ENCODE results near the gene TBCA.
"Not testable (repeated sequence)": the region's sequence is repeated elsewhere in the genome, so short reads cannot be mapped to it uniquely, and the experiment has no call there.

TBCA gene

GRCh38 chr5:77774981-77775789, 954 bp downstream of the TBCA start:
- H3K27ac ChIP-seq = peak overlapping the region; percentile 69 to 100 (median 98)
- H3K4me3 ChIP-seq = peak overlapping the region; percentile 52 to 90 (median 78)

- H3K4me3 ChIP-seq = no peak overlapping the region
Observed at GRCh38 chr5:77773734-77774280, 2.3 kb downstream of the TBCA start.

DNA sequence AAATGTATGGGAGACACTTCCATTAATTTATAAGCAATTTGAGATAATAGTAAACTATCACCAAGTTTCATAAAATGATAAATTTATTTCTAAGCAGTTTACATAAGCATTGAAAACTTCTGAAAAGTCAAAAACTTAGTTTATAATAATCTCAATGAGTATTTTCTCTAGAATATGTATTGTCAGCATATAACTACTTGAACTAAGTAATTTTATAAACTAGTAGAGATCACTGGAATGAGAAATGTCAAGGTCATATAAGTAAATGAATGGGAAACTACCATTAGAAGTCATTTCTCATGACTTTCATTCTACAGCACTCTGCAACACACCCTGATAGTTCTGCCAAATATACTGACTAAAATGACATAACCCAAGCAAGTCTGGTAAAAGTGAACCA, 3.4 kb downstream of the TBCA start:
- H3K4me3 ChIP-seq = no peak overlapping the region
- H3K27ac ChIP-seq = no peak overlapping the region

More at GRCh38 chr5:77773734-77774280, 2.3 kb downstream of the TBCA start:
- H3K27ac ChIP-seq = peak overlapping the region in 1 of 21 experiments; percentile 32

GRCh38 chr5:77771452-77771851, 4.7 kb downstream of the TBCA start:
- Histone ChIP-seq H3K27ac (no peak overlapping the region), H3K4me3 (no peak overlapping the region)

GRCh38 chr5:77770293-77771005, 5.7 kb downstream of the TBCA start:
- no peak overlapping the region for H3K4me3 ChIP-seq
- no peak overlapping the region for H3K27ac ChIP-seq

DNA sequence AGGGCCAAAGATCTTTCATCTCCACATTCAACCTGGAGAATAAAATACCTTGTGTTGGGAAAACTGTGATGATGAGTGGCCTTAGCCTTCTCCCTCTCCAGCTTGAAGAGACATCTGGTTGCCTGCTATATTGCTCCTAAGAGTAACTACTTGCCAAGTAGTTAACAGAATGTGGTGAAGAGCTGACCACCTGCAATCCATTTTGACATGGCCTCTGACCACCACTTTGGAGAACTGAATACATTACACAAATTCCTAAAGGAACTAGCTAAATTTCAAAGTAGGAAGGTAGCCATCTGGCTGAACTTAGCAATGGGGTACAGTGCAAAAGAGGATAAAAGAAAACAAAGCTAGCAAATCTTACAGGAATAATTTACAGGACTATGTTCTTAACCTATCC, 7.2 kb downstream of the TBCA start:
- Histone ChIP-seq H3K4me3 (no peak overlapping the region), H3K27ac (no peak overlapping the region)

- H3K27ac ChIP-seq = no peak overlapping the region
- no peak overlapping the region for H3K4me3 ChIP-seq
Observed at GRCh38 chr5:77767301-77767700, 8.8 kb downstream of the TBCA start.

- Histone ChIP-seq H3K4me3 (no peak overlapping the region), H3K27ac (no peak overlapping the region)
Observed at GRCh38 chr5:77761606-77762005, 14.5 kb downstream of the TBCA start.

DNA sequence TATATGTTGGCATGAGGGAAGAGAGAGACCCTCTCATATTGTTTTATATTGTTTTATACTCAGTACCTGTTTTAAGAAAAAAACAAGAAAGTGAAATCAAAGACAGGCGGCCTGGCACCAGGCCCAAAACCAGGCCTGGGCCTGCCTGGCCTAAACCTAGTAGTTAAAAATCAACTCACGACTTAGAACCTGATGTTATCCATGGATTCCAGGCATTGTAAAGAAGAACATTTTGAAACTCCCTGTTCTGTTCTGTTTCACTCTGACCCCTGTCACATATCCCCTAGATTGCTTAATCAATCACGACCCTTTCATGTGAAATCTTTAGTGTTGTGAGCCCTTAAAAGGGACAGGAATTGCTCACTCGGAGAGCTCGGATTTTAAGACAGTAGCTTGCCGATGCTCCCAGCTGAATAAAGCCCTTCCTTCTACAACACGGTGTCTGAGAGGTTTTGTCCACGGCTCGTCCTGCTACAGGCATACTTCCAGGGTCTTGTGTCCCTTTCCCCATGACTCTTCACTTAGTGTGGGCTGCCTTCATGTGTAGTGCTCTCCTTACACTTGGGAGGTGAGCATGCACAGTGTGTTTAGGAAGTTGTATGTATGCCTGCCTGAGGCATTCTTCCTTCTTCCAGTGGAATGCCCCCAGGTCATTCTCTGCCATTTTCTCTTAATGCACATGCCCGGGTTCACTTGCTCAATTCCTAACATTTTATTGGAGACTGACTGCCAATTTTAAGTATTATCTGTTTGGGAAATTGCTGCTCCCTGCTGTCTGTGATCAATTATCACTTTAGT, 17.8 kb downstream of the TBCA start:
- H3K27ac ChIP-seq = peak overlapping the region in 1 of 21 experiments; percentile 5
- H3K4me3 ChIP-seq = no peak overlapping the region

DNA sequence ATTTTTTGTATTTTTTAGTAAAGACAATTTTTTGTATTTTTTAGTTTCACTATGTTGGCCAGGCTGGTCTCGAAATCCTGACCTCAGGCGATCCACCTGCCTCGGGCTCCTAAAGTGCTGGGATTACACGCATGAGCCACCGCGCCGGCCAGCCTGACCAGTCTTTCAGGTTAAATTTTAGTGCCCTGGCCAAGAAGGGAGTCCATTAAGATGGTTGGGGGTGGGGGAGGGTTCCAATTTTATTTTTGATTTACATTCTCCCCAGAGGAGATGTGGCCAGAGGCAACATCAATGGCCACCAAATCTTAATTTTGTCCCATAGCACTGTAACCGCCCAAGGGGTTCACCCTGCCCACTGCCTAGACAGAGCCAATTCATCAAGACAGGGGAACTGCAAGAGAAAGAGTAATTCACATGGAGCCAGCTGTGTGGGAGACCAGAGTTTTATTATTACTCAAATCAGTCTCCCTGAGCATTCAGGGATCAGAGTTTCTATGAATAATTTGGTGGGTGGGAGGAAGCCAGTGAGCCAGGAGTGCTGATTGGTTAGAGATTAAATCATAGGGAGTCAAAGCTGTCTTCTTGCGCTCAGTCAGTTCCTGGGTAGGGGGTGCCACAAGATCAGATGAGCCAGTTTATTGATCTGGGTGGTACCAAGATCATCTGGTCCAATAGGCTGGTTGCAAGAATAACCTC, 24.7 kb downstream of the TBCA start:
- Histone ChIP-seq H3K4me3 (no peak overlapping the region), H3K27ac (no peak overlapping the region)

- H3K4me3 ChIP-seq, H3K27ac ChIP-seq: not testable (repeated sequence)
Observed at GRCh38 chr5:77750928-77751327, 25.2 kb downstream of the TBCA start.

- Histone ChIP-seq H3K4me3 (no peak overlapping the region), H3K27ac (no peak overlapping the region)
Observed at GRCh38 chr5:77748160-77748559, 28.0 kb downstream of the TBCA start.

- H3K4me3 ChIP-seq = no peak overlapping the region
- no peak overlapping the region for H3K27ac ChIP-seq
Observed at GRCh38 chr5:77744116-77744515, 32.0 kb downstream of the TBCA start.

DNA sequence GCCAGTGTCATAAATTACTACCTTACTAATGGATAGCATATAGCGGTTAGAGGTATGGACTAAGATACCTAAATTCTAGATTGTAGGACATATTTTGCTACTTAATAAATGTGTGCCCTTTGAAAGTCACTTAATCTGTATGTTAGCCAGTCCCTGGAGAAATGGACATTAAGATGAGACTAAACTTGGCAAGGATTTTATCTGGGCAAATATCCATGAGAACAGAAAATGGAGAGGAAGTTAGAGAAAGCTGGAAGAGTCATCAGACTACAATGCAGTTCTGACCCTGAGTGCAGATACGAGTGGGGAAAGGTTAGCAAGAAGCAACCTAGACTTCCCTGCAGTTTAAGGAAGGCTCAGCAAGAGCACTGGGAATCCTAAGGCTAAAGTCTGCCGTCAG, 33.0 kb downstream of the TBCA start:
- H3K27ac ChIP-seq = no peak overlapping the region

DNA sequence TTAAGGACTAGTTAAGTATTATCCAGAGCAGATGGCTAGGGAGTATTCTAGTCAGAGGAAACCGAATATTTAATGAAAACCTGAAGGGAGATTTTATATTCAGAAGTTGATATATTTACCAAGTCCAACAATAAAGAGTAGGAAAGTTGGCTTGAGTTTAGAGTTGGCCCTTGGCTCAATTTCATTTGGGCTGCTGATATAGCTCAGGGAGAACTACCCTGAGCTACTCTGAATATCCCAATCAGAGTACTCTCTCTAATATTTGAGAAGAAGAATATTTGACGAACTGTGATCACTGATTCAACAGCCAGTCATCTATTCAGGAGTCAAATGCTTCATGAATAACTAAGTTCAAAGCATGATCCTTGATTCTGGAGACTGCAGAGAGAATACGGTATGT, 34.5 kb downstream of the TBCA start:
- H3K27ac ChIP-seq = no peak overlapping the region
- no peak overlapping the region for H3K4me3 ChIP-seq

More for the DNA sequence above, 33.0 kb downstream of the TBCA start:
- H3K4me3 ChIP-seq = no peak overlapping the region

DNA sequence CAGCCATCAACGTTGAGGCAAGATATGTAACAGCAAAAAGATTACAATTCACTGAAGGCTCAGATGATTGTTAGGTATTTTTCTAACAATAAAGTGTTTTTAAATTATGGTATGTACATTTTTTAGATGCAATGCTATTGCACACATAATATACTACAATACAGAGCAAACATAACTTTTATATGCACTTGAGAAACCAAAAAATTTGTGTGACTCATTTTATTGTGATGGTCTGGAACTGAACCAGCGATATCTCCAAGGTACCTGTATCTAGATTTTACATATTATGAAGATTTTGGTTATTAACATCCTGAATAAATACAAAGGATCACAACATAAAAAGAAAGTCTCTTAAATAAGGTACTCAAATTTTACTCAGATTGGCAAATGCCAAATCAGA, 41.3 kb downstream of the TBCA start:
- no peak overlapping the region for H3K4me3 ChIP-seq
- H3K27ac ChIP-seq = no peak overlapping the region

DNA sequence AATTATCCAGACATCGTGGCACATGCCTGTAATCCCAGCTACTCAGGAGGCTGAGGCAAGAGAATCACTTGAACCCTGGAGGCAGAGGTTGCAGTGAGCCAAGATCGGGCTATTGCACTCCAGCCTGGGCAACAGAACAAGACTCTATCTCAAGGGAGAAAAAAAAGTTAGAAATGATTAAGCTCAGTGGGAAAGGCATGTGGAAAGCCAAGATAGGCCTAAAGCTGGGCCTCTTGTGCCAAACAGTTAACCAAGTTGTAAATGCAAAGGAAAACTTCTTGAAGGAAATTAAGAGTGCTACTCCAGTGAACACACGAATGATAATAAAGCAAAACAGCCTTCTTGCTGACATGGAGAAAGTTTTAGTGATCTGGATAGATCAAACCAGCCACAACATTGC, 43.0 kb downstream of the TBCA start:
- Histone ChIP-seq H3K4me3 (no peak overlapping the region), H3K27ac (no peak overlapping the region)

- no peak overlapping the region for H3K4me3 ChIP-seq
- no peak overlapping the region for H3K27ac ChIP-seq
Observed at GRCh38 chr5:77727190-77727589, 48.9 kb downstream of the TBCA start.

DNA sequence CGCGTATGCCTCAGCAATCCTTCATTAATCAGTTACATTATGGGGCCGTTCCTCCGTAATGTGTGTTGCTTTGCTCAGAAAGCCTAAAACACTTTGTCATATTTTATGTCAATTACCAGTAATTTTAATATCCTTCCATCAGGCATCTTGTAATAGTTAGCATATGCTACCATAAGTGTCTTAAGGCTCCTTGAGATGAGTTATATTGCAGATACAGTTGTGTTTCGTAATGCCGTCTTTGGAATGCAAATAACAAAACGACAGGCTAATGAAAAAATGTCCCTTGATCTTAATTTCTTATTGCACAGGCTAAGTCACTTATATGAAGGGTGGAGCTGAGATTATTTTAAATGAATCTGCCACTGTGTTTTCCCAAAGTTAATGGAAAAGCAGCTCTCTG, 50.5 kb downstream of the TBCA start:
- no peak overlapping the region for H3K27ac ChIP-seq
- H3K4me3 ChIP-seq = no peak overlapping the region

DNA sequence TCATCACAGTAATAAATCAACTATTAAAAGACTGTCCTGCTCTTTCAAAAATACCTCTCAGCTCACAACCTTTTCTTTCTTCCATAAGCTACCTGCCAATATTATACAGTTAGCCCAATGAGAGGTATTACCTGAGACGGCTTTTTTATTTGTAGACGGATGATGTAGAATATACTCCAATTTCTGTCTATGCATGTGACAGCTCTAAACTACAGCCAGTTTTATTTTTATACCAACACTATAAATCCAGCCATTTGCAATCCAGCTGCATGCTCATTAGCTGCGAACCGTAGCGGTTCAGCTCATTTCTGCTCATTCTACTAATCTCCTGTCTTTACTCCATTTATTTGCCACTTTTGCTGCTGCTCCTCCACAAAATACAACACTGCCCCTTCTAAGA, 51.2 kb downstream of the TBCA start:
- H3K4me3 ChIP-seq = no peak overlapping the region
- no peak overlapping the region for H3K27ac ChIP-seq
